K562 (cell line): ENCODE results near the gene ATP6V1G1. TPM values are rescaled to one million over a fixed set of nuclear protein-coding genes. Genes with fewer than 3 reads are reported as not detected.

Experiments used
- ATAC-seq: fragments of 200-7000 bp; cut with Tn5 transposase; 3 replicates; pipeline ENCODE4 v1.9.1; 2020; ENCODE audit warnings: moderate library complexity
- BruUV-seq: library from RNA; stranded (reverse); fragments of 400-500 nt; replicated peaks from 2 replicates; lab custom pipeline; 2021; lab: Mats Ljungman, UMichigan
- CTCF ChIA-PET: fragments of 300-600 bp; formaldehyde crosslinking; extraction: SDS; loops from one replicate; lab custom pipeline; 2021; ENCODE audit warnings: low intra/inter-chr PET ratio; lab: Yijun Ruan, JAX
- POLR2A ChIA-PET: fragments of 300-600, 350-650 bp; sonication (Branson Sonifier 250); formaldehyde crosslinking; extraction: SDS; loops from one replicate; lab custom pipeline; 2021; ENCODE audit warnings: antibody characterized with exemption, inconsistent platforms; lab: Yijun Ruan, JAX
- DNase-seq, 4 experiments: peaks; one replicate each; pipeline versions ENCODE4 v3.0.0 to v3.0.0-alpha.2; 2011 to 2018; ENCODE audit warnings: low spot score in 3 of 4, mixed read lengths in 3 of 4; ENCODE audit errors: extremely low read depth in 1 of 4
- FAIRE-seq: peaks from 2 replicates; lab custom pipeline; 2011; peaks lifted over from hg19 to GRCh38; lab: Jason Lieb, UNC
- H2AFZ ChIP-seq: 2 replicates; pipeline ENCODE4 v1.6.0; 2011; ENCODE audit warnings: low read depth, low read length, control low read depth, inconsistent platforms
- H3K27ac ChIP-seq: fragments of 200-600 bp; 3 replicates; pipeline ENCODE4 v1.8.0; 2011; ENCODE audit warnings: low read depth, mild to moderate bottlenecking, control low read depth, inconsistent platforms, low read length, moderate library complexity, mixed read lengths; ENCODE audit errors: extremely low read depth
- H3K27me3 ChIP-seq, 2 experiments: fragments of 300-600 bp in 1 of 2; 2 replicates in 1 of 2; 3 replicates in 1 of 2; pipeline versions ENCODE4 v1.6.0 to v1.8.0; 2011; ENCODE audit warnings: inconsistent platforms in 2 of 2, low read length in 2 of 2, mild to moderate bottlenecking in 1 of 2, mixed read lengths in 1 of 2, moderate library complexity in 1 of 2; ENCODE audit not compliant: control insufficient read depth in 2 of 2, insufficient read depth in 2 of 2
- H3K36me3 ChIP-seq: fragments of 300-600 bp; 3 replicates; pipeline ENCODE4 v1.8.0; 2011; ENCODE audit warnings: mild to moderate bottlenecking, low read length, inconsistent platforms; ENCODE audit not compliant: control insufficient read depth, insufficient read depth
- H3K4me1 ChIP-seq, 2 experiments: fragments of 200-600 bp in 1 of 2; replicated peaks in 1 of 2; 2 replicates in 1 of 2; 3 replicates in 1 of 2; pipeline versions ENCODE4 v1.5.1 to v1.8.0; 2011; ENCODE audit warnings: inconsistent platforms in 2 of 2, low read length in 2 of 2, mild to moderate bottlenecking in 1 of 2, mixed read lengths in 1 of 2, moderate library complexity in 1 of 2; ENCODE audit not compliant: control insufficient read depth in 2 of 2, insufficient read depth in 2 of 2
- H3K4me2 ChIP-seq: 2 replicates; pipeline ENCODE4 v1.6.1; 2011; ENCODE audit warnings: low read length, control low read depth, inconsistent platforms, mixed read lengths; ENCODE audit not compliant: insufficient read depth
- H3K4me3 ChIP-seq: fragments of 200-600 bp; sonication (generic), shearing (Covaris generic); 2 replicates; pipeline ENCODE4 v1.5.1; 2016; ENCODE audit warnings: control low read depth, inconsistent platforms
- H3K79me2 ChIP-seq: fragments of 200-600 bp; 3 replicates; pipeline ENCODE4 v1.8.0; 2011; ENCODE audit warnings: low read length, inconsistent platforms; ENCODE audit not compliant: control insufficient read depth, insufficient read depth
- H3K9ac ChIP-seq, 2 experiments: 2 replicates each; pipeline versions ENCODE4 v1.6.0 to v1.6.1; 2011; ENCODE audit warnings: low read depth in 2 of 2, low read length in 2 of 2, control low read depth in 1 of 2, inconsistent platforms in 1 of 2, mild to moderate bottlenecking in 1 of 2, mixed read lengths in 1 of 2; ENCODE audit not compliant: insufficient read depth in 1 of 2
- H3K9me1 ChIP-seq: one replicate; pipeline ENCODE4 v1.6.0; 2011; ENCODE audit warnings: inconsistent platforms, mild to moderate bottlenecking, low read length, moderate library complexity; ENCODE audit not compliant: control insufficient read depth, insufficient read depth
- H3K9me3 ChIP-seq: replicated peaks from 2 replicates; pipeline ENCODE4 v1.5.1; 2011; ENCODE audit warnings: low read depth, low read length, inconsistent platforms; ENCODE audit not compliant: control insufficient read depth, insufficient read depth
- H4K20me1 ChIP-seq: replicated peaks from 2 replicates; pipeline ENCODE4 v1.6.1; 2011; ENCODE audit warnings: low read length, inconsistent platforms, mixed read lengths; ENCODE audit not compliant: control insufficient read depth, insufficient read depth
- BRD4 ChIP-seq: fragments of 200-600 bp; sonication (generic); IDR thresholded peaks from 2 replicates; pipeline ENCODE4 v1.6.1; 2017; ENCODE audit warnings: inconsistent platforms
- ETV6 ChIP-seq, 3 experiments: fragments of 150-350 bp in 1 of 3; sonication (generic) in 1 of 3; formaldehyde crosslinking in 1 of 3; IDR thresholded peaks; 2 replicates each; pipeline versions ENCODE4 v1.6.1 to v1.8.0; 2014 to 2022; ENCODE audit warnings: borderline replicate concordance in 2 of 3, low read depth in 2 of 3, antibody characterized with exemption in 1 of 3, low read length in 1 of 3, mild to moderate bottlenecking in 1 of 3, missing genetic modification reagents in 1 of 3
- NFATC3 ChIP-seq: fragments of 450-650 bp; IDR thresholded peaks from 2 replicates; pipeline ENCODE4 v1.6.1; 2017; ENCODE audit warnings: mild to moderate bottlenecking
- RBM34 ChIP-seq: fragments of 200-400 bp; formaldehyde crosslinking; IDR thresholded peaks from 2 replicates; pipeline ENCODE4 v1.6.1; 2018; ENCODE audit warnings: low read length, borderline replicate concordance; ENCODE audit not compliant: insufficient read depth
- RUNX1 ChIP-seq: sonication (generic); IDR thresholded peaks from 2 replicates; pipeline ENCODE4 v1.6.1; 2016; ENCODE audit warnings: antibody characterized with exemption, low read depth
- STAT5B ChIP-seq: fragments of 250-450 bp; sonication (Bioruptor Pico); IDR thresholded peaks from 2 replicates; pipeline ENCODE4 v1.8.0; 2021; ENCODE audit warnings: mild to moderate bottlenecking, inconsistent platforms
- TFAM ChIP-seq: fragments of 250-450 bp; sonication (Bioruptor Pico); conservative IDR thresholded peaks from 2 replicates; pipeline ENCODE4 v1.5.0; 2021; ENCODE audit warnings: mild to moderate bottlenecking, moderate library complexity
- WGBS: fragments of 100-300 bp; shearing (Covaris generic); methylation state at CpG from one replicate; pipeline ENCODE4 v1.1.6; 2016; ENCODE audit warnings: low coverage, mixed read lengths; ENCODE audit not compliant: insufficient coverage; ENCODE audit errors: missing lambda C conversion rate; 5-methylcytosine and 5-hydroxymethylcytosine counted together
- in situ Hi-C: fragments of 300-500 bp; cut with MboI; formaldehyde crosslinking; loops from 4 replicates; pipeline ENCODE4 v1.15.0; 2018; ENCODE audit warnings: inconsistent platforms, mixed read lengths
- intact Hi-C: fragments of 100-400 bp; cut with micrococcal nuclease; formaldehyde crosslinking; loops from 2 replicates; pipeline ENCODE4 v1.14.2; 2022
- polyA plus RNA-seq, 8 experiments: library from polyadenylated mRNA; depleted of rRNA in 4 of 8; stranded (reverse) in 5 of 8; unstranded in 3 of 8; fragments of >200 nt; fragmentation: Nextera tagmentation in 2 of 8; fragmentation: Illumina TruSeq in 1 of 8; extraction: Ambion mirVana in 2 of 8; extraction: Trizol in 1 of 8; gene quantifications; 2 replicates each; pipeline versions ENCODE4 v1.2.1 to v1.2.3, GENCODE V29; 2011 to 2014; ENCODE audit warnings: inconsistent platforms in 1 of 8, missing spikeins in 1 of 8
- total RNA-seq, 7 experiments: library from RNA; depleted of rRNA in 6 of 7; stranded (reverse); fragments of >200 nt in 6 of 7; fragmentation: Illumina TruSeq in 2 of 7; extraction: Trizol in 2 of 7; gene quantifications; 2 replicates each; pipeline versions ENCODE4 v1.2.1 to v1.2.3, GENCODE V29; 2011 to 2021; ENCODE audit warnings: low replicate concordance in 1 of 7

ATP6V1G1 gene
- total and polyA plus RNA-seq, 9 of the 15 experiments (the other 6 are each of a cell fraction or from before 2014, with no cell fraction given): 88.4 to 492 (median 193) TPM

DNA sequence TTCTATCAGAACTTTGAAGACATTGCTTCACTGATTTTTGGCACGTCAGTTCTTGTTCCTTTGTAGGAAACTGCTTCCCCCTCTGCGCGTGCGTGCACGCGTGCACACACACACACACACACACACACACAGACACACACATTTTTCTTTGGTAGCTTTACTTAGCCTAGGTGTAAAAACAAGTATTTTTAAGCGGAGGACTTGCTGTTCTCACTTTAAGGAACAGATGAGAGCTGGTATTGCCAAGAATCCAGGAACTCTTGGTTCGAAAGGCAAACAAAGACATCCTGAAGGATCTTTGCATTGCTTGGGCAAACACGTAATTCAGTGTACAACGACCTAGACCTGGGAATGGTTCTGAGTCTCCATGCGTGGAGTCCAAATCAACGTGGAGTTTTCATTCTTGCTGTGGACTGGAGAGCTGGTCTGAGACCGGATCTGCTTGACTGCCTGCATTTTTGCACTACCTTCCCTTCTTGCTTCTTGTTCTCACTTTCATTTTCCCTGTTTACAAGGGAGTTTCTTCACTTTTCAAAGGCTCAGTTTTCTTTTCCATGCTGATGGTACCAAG lies 31.7 kb downstream of the ATP6V1G1 start (continued):
- TF ChIP-seq BRD4: no peak

DNA sequence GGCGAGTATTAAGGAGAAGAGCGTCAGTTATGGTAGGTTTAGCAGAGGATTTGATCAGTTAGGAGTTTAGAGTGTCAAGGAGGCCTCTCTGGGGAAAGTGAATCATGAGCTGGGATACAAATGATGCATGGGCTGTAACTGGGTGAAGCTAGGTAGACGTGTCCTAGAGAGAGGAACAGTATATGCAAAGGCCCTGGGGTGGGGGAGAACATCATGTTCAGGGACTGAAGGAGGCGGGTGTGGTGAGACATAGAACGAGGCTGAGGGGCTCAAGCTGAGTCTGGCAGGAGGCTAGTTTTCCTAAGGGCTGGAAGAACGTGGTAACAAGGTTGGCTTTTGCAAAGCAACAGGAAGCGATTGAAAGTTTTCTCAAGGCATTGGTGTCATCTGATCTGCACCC lies 34.0 kb downstream of the ATP6V1G1 start:
- ATAC-seq (no peak), FAIRE-seq (no peak), DNase-seq (no peak)
- POLR2A ChIA-PET: interaction anchor here (1.0 kb wide), 1 partner anchor 8 kb away, joined by 3 read pairs; no protein-coding TSS in a partner anchor
- no peak overlapping the region for H3K27ac ChIP-seq
- in situ Hi-C loops (no loop called here), intact Hi-C loops (no loop called here)
- H4K20me1 ChIP-seq: no peaks in the 10 kb centered on the region
- BruUV-seq: no TSS peak
- H3K4me3 ChIP-seq: no peak overlapping the region
- TF ChIP-seq RBM34: no peak
- no peak for TF ChIP-seq STAT5B (CRISPR knock-in tag)
- no peak for TF ChIP-seq TFAM
- TF ChIP-seq NFATC3: no peak
- no peak for TF ChIP-seq RUNX1
- TF ChIP-seq ETV6 (IDR thresholded peaks at IDR 0.05; ENCODE audit: borderline replicate concordance in 1 of 2, low read depth in 2 of 2, low read length in 1 of 2): no peak
- TF ChIP-seq ETV6 (CRISPR knock-in tag; IDR thresholded peaks at IDR 0.05; ENCODE audit: borderline replicate concordance): no peak
- no peaks in the 10 kb centered on the region for H3K27me3 ChIP-seq
- no peak overlapping the region for H3K9ac ChIP-seq
- peaks cover 5 to 6% of the 10 kb centered on the region in 2 experiments for H3K4me1 ChIP-seq
- H3K9me3 ChIP-seq: peaks cover 7% of the 10 kb centered on the region
- H3K79me2 ChIP-seq: peaks cover 3% of the 10 kb centered on the region; the same call in 1 of the 3 replicates
- H2AFZ ChIP-seq: no peak overlapping the region
- peaks cover 31% of the 10 kb centered on the region; the same call in 2 of the 3 replicates for H3K36me3 ChIP-seq
- CTCF ChIA-PET: no interaction called here
- H3K4me2 ChIP-seq: no peak overlapping the region
- WGBS: 77% methylated on average over 7 of the region's 7 CpGs
- H3K9me1 ChIP-seq: no peaks in the 10 kb centered on the region
